ENCODE results near the gene CCL7.
"Not testable (repeated sequence)": the region's sequence is repeated elsewhere in the genome, so short reads cannot be mapped to it uniquely, and the experiment has no call there.

CCL7 gene

DNA sequence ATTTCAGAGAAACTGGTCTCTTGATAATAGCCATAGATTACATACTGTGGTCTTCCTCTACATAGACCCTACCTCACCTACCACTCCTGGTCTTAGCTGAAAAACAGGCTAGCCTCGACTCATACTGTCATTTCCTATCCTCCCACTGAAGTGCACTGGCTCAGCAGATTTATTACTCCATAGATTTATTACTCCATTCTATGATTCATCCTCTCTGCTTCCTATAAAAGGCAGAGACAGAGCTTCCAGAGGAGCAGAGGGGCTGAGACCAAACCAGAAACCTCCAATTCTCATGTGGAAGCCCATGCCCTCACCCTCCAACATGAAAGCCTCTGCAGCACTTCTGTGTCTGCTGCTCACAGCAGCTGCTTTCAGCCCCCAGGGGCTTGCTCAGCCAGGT, at the start of gene CCL7:
Gene CCL7, plus strand, starts transcription at position 253 of the 400 bp plus-strand sequence. Its CDS starts 70 bp downstream, at position 323.
- DNase-seq: no peak

GRCh38 chr17:34220752-34221395, 49.1 kb upstream of the CCL7 start:
- no peak for DNase-seq

GRCh38 chr17:34221411-34221810, 48.6 kb upstream of the CCL7 start:
- DNase-seq: no peak

GRCh38 chr17:34222722-34223497, 47.1 kb upstream of the CCL7 start:
- no peak for DNase-seq

DNA sequence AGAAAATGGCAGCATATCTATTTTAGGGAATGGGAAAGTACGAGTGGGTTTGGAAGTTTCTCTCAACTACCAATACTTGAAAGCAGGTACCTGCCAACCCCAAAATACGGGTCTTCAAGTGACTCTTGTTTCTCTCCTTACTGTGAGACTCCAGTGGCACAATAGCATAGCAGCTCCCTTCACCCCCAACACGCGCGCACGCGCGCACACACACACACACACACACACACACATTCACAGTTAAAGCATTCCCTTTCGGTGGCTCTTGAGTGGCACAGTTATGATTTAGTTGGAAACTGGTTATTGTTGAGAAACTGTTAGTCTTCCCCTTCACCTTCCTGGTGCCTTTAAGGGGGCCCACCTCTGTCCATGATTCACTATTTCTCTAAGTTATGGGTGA, 45.0 kb upstream of the CCL7 start:
- no peak for DNase-seq

- DNase-seq: no peak
Measured at GRCh38 chr17:34226011-34226743, 43.8 kb upstream of the CCL7 start.

DNA sequence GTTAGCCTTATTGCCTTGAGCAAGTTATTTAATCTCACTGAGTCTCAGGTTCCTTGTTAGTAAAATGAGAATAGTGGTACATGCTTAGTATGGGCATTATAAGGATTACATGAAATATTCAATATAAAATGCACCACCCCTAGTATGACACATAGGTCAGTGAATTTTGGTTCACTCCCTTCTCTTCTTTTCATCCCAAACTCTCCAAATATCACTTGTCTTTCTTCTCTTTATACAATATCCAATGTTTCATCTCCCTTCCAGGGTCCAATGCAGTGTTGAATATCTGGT, 43.3 kb upstream of the CCL7 start:
- DNase-seq: no peak

DNA sequence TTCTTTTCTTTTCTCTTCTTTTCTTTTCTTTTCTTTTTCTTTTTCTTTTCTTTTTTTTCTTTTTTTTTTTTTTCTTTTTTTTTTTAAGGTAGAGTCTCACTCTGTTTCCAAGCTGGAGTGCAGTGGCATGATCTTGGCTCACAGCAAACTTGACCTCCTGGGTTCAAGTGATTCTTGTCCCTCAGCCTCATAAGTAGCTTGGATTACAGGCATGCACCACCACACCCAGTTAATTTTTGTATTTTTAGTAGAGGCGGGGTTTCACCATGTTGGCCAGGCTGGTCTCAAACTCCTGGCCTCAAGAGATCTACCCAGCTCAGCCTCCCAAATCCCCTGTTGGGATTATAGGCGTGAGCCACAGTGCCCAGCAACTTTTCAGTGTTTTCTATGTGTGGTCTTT, 42.7 kb upstream of the CCL7 start:
- not testable (repeated sequence) for DNase-seq

- no peak for DNase-seq
Measured at GRCh38 chr17:34227707-34228106, 42.3 kb upstream of the CCL7 start.

DNA sequence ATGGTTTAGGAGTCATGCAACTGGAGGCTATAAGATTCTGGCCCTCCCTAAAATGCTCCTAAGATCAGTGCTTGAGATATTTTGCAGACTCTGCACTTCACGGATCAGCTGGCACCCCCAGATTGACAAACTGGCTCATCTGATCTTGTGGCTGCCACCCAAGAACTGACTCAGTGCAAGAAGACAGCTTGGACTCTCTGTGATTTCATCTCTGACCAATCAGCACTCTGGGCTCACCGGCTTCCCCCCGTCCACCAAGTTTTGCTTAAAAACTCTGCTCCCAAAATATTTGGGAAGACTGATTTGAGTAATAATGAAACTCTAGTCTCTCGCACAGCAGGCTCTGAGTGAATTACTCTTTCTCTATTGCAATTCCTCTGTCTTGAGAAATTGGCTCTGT, 41.2 kb upstream of the CCL7 start:
- no peak for DNase-seq

DNA sequence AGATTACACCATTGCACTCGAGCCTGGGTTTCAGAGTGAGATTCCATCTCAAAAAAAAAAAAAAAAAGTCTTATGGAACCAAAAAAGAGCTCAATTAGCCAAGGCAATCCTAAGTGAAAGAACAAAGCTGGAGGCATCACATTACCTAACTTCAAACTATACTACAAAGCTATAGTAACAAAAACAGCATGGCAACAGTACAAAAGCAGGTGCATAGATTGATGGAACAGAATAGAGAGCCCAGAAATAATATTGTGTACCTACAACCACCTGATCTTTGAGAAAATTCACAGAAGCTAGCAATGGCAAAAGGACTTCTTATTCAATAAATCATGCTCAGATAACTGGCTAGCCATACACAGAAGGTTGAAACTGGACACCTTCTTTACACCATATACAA, 39.7 kb upstream of the CCL7 start:
- no peak for DNase-seq

GRCh38 chr17:34234616-34235015, 35.4 kb upstream of the CCL7 start:
- DNase-seq: no peak

DNA sequence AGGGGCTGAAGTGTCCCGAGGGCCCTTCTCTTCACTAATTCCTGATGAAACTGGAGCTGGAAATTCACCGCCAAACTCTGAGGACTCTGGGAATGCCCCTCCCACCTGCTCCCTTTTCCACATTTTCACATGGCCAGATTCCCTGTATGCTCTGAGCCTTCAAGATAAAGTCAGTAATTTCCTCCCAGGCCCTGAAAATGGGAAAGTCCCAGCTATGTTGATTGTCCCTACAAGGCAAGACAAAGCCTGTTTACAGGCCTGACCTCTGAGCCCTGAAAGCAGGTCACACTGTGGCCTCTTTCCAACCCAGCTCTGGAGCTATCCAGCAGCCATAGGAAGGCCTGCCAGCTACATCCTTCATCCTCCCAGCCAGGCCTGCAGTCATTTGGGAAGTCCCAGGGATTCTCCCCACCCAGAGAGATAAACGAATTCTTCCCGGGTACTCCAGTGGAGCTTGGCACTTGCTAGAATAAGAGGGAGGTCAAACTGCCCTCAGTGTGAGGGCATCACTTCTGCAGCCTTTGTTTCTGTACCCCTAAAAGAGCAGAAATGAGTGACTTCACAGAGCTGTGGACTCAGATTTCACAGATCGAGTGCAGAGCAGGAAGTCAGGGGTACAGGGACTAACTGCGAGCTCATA, 34.5 kb upstream of the CCL7 start:
- no peak for DNase-seq

- DNase-seq: no peak
Measured at GRCh38 chr17:34236281-34236892, 33.6 kb upstream of the CCL7 start.

GRCh38 chr17:34237458-34237857, 32.6 kb upstream of the CCL7 start:
- DNase-seq: no peak

DNA sequence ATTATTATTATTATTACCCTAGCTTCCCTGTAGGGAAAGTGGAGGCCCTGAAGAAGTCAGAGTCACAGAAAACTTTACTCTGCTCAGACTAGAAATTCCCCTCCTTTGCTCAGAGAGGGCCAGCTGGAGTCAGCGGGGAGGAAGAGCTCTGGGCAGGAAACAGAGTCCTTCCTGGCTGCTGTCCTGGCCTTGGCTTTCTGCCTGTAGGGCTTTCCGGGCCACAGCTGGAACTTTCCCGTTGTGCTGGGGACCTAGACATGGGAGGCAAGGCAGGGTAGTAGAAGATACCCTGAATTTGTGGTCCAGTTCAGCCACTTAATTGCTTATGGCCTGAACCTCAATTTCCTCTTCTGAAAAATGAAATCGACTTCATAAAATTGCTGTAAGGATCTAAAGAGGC, 29.0 kb upstream of the CCL7 start:
- DNase-seq: no peak

DNA sequence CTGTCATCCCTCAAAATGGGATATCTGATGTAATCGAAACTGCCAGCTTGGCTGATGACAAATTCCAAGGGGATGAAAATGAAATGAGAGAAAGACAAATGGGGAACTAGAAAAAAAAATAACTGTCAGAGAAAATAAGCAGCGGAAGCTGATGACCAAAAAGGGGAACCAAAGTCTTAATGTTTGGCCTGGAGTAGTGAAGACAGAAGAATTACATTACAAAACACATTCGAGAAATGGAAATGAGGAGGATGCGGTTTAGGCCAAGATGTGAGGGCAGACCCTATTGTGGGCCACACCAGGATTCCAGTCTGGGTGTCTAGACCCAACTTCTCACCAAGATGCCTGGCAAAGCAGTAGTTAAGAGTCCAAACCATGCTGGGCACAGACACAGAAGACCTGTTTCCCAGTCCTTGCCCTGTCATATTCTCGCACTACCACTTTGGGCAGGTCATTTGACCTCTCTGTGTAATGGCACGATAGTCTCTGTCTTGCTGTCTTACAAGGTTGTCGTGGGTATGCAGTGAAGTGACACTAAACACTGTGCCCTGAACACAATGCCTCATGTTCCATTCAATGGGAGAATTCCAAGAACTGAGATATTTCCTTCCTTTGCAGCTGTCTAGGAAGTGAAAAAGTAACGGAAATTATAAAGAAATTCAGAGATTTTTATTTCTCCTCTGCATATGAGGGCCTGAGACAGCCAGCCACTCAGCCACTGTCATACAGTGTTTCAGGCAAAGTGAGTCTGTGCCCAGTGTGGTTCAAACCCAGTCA, 27.2 kb upstream of the CCL7 start:
- DNase-seq: no peak

DNA sequence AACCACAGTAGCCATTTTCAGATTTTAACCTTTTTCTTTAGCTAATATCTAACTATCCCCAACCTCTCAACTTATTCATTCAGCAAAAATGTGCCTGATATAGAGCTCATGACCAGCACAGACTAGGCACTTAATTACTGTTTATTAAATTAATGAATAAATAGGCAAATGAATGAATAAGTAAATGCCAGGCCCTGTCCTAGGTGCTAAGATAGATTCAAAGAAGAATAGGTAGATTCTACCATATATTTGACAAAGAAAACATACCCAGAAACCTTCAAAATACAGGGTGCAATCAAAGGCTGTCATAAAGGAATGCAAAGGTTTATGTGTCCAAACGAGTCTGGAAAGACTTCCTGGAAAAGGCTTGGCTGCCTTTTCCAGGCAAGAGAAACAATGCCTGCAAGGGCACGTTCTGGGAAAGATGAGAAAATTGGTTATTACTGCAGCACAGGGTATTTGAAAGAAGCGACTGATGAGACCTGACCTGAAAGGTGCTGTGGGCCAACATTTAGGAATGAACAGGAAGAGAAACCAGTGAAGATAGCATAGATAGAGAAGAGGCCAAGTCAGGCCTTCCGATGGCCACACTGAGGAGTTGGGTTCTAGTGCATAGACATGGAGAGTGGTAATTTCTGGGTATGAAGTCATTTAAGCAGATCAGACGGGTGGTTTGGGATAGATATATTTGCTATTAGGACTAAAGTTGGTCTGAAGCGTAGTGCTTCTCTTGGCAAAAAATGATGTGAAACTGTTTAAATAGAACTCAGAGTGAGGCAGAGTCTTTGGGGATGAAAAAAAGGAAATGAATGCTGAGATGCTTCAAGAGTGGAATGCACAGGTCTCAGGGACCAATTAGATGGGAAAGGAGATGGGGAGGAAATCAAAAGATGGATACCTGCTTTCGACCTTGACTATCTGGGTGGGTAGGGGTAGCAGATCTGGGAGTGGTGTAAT, 26.4 kb upstream of the CCL7 start:
- DNase-seq: no peak

- DNase-seq: no peak
Measured at GRCh38 chr17:34245351-34245905, 24.6 kb upstream of the CCL7 start.

DNA sequence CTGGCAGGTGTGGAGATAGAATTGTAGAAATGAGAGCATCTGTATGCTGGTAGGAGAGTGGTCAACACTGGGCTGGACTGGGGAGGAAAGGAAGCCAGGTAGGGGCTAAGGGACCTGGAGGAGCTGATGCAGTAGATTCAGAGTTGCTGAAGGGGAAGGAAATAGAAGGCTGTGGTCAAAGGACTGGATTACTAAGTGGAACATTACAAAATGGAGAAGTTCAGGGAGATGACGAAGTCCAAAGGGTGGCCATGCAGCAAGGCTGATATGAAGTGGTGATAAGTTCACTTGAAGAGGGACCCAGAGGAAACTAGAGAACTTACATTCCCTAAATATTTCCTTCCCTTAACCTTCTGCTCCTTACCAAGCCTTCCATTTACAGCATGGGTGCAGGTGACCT, 23.6 kb upstream of the CCL7 start:
- DNase-seq: no peak

- no peak for DNase-seq
Measured at GRCh38 chr17:34246881-34247280, 23.1 kb upstream of the CCL7 start.

All from stimulated activated CD4-positive, alpha-beta T cell treated with anti-CD3 and anti-CD28 coated beads, Interleukin-2, amount 100 ng/mL, for 48 hours (primary cell).